ENCODE measurements around the gene TOM1L1.

DNA sequence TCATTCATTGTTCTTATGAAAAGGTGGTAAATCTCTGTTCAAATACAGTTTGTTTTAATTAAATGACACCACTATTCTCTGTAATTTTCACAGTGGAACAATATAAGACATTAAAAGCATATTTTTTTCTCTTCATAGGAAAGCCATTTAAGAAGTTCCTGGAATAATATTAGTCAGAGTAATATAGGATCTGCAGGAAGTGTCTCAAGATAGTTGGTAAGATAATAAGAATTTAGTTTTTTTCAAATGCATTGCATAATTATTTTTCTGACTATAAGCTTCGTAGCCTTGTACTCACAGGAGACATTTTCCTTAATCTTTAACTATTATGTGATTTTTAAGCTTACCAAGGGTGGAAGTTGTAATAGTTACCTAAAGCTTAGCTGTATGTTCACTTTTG, 84.8 kb downstream of the TOM1L1 start:
- TF ChIP-seq, protein P1, sequence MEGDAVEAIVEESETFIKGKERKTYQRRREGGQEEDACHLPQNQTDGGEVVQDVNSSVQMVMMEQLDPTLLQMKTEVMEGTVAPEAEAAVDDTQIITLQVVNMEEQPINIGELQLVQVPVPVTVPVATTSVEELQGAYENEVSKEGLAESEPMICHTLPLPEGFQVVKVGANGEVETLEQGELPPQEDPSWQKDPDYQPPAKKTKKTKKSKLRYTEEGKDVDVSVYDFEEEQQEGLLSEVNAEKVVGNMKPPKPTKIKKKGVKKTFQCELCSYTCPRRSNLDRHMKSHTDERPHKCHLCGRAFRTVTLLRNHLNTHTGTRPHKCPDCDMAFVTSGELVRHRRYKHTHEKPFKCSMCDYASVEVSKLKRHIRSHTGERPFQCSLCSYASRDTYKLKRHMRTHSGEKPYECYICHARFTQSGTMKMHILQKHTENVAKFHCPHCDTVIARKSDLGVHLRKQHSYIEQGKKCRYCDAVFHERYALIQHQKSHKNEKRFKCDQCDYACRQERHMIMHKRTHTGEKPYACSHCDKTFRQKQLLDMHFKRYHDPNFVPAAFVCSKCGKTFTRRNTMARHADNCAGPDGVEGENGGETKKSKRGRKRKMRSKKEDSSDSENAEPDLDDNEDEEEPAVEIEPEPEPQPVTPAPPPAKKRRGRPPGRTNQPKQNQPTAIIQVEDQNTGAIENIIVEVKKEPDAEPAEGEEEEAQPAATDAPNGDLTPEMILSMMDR (tag by site-specific recombination; IDR thresholded peaks at IDR 0.05): no peak
- TF ChIP-seq, protein P2, sequence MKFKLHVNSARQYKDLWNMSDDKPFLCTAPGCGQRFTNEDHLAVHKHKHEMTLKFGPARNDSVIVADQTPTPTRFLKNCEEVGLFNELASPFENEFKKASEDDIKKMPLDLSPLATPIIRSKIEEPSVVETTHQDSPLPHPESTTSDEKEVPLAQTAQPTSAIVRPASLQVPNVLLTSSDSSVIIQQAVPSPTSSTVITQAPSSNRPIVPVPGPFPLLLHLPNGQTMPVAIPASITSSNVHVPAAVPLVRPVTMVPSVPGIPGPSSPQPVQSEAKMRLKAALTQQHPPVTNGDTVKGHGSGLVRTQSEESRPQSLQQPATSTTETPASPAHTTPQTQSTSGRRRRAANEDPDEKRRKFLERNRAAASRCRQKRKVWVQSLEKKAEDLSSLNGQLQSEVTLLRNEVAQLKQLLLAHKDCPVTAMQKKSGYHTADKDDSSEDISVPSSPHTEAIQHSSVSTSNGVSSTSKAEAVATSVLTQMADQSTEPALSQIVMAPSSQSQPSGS (tag by site-specific recombination; IDR thresholded peaks at IDR 0.05; ENCODE audit: low read depth): no peak
- TF ChIP-seq ZFP3 (tag by site-specific recombination; IDR thresholded peaks at IDR 0.05; ENCODE audit: low read depth): no peak
- TF ChIP-seq ZEB2 (tag by site-specific recombination; IDR thresholded peaks at IDR 0.05): no peak
- TF ChIP-seq, protein P3, sequence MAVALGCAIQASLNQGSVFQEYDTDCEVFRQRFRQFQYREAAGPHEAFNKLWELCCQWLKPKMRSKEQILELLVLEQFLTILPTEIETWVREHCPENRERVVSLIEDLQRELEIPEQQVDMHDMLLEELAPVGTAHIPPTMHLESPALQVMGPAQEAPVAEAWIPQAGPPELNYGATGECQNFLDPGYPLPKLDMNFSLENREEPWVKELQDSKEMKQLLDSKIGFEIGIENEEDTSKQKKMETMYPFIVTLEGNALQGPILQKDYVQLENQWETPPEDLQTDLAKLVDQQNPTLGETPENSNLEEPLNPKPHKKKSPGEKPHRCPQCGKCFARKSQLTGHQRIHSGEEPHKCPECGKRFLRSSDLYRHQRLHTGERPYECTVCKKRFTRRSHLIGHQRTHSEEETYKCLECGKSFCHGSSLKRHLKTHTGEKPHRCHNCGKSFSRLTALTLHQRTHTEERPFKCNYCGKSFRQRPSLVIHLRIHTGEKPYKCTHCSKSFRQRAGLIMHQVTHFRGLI (tag by site-specific recombination; IDR thresholded peaks at IDR 0.05): no peak
- TF ChIP-seq ZNF768 (tag by site-specific recombination; IDR thresholded peaks at IDR 0.05): no peak
- no peak for TF ChIP-seq YY1 (tag by site-specific recombination; IDR thresholded peaks at IDR 0.05)
- no peak for TF ChIP-seq ZNF747 (tag by site-specific recombination; IDR thresholded peaks at IDR 0.05)
- no peak for TF ChIP-seq ZNF658 (tag by site-specific recombination; IDR thresholded peaks at IDR 0.05)
- TF ChIP-seq ZBTB21 (tag by site-specific recombination; IDR thresholded peaks at IDR 0.05): no peak
- TF ChIP-seq ZNF133 (tag by site-specific recombination; IDR thresholded peaks at IDR 0.05): no peak
